Activated CD4-positive, alpha-beta T cell treated with anti-CD3 and anti-CD28 coated beads for 1 hour (primary cell): Measurements from ENCODE around the gene UBE2N.
"Not testable (repeated sequence)": the region's sequence is repeated elsewhere in the genome, so short reads cannot be mapped to it uniquely, and the experiment has no call there.

Experiments
- DNase-seq: peaks from one replicate; pipeline ENCODE4 v3.0.0-alpha.2; 2020

UBE2N gene

DNA sequence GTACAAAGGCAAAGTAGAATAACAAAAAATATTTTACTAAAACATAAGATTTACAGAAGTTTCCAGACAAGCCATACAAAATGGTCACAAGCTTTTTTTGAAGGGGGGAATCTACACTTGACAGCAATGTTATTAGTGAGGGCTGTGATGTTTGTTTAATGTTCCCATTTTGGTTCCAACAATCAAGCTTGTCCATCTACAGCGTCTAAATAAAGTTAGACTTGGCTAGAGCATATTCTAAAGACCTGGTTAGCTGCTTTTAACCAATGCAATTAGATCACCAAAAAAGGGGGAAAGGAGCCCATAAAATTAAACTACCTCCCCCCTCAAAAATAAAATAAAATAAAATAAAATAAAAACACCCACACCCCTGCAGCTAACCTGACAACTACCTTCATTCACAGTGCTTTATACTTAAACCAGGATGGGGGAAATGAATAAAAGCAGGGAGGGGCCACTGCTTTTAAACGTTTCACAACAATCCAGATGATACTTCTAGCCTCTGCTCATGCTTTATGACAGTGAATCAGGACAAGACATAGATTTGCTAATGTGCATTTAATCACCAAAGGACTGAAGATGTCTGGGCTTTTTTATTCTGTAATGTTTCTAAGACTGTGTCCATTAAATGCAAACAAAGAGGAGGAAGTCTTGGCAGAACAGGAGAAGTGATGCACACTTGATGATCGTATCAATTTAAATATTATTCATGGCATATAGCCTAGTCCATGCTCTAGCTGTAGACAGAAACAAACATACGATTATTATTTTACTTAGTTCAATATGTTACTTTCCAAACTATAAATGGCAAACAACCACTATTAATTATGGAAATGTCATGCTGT lies 32.2 kb downstream of the UBE2N start:
- DNase-seq: not testable (repeated sequence)

DNA sequence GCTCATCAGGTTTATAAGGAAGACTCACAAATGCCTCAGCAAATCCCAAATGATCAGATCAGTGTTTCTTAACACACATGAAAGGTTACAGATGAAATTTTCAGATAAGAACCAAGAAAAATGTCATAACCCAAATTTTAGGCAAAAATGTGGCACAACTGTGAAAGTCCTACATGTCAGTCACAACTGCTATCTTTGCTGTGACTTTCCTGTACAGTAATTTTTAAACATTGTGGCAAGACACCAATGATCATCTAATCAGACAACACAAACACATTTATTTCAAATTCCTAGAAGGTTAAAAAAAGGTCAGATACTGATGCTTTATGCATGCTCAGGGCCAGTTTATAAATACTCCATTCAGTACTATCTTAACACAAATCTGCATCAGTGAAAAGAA lies 32.9 kb downstream of the UBE2N start:
- no peak for DNase-seq

DNA sequence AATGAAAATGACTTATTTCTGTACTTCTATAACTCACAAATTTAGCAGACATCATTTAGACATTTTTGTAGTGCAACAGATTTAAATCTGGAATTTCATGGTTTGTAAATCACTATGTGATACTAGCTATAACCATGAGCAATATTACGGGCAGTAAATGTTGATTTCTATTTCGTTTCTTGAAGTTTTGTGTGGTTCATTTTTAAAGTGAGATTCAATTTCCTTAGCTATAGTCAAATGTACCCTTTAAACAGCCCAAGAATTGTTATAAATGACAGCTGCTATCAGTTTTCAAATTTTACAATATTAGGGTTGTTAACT lies 33.8 kb downstream of the UBE2N start:
- no peak for DNase-seq

DNA sequence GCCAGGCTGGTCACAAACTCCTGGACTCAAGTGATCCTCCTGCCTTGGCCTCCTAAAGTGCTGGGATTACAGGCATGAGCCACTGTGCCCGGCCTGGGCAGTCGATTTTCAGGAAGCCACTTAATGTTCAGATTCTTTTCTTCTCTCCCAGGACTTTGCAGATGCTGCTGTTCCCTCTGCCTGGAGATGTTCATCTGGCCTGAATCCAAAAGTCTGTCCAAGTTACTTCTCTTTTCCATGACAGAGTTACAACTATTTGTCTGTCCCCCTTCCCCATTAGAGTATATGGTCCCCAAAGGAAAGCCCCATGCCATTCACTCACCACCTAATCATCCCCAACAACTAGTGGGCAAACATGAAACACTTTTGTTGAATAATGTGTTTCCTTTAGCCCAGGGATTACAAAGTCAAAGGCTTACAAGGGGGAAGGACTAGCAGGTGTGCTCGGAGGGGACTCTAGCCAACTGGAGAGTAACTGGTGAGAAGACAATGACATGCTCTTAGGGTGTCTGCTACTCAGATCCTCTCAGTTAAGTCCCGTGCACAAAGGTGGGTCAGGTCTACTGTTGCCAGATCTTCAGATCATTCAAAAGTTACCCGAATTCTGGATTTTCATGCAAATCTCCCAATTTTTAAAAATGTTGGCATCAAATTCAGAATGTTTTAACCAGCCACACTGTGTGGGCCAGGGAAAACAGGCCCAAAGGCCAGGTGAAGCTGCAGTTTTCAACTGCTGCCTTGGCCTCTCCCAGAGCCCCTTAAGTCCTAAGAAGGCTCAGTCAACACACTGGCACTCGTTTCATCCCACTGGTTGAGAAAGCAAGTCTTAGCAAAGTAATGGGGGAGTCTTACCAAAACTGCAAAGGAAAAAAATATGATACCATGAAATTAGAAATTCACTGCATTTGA lies 34.4 kb downstream of the UBE2N start:
- no peak for DNase-seq

DNA sequence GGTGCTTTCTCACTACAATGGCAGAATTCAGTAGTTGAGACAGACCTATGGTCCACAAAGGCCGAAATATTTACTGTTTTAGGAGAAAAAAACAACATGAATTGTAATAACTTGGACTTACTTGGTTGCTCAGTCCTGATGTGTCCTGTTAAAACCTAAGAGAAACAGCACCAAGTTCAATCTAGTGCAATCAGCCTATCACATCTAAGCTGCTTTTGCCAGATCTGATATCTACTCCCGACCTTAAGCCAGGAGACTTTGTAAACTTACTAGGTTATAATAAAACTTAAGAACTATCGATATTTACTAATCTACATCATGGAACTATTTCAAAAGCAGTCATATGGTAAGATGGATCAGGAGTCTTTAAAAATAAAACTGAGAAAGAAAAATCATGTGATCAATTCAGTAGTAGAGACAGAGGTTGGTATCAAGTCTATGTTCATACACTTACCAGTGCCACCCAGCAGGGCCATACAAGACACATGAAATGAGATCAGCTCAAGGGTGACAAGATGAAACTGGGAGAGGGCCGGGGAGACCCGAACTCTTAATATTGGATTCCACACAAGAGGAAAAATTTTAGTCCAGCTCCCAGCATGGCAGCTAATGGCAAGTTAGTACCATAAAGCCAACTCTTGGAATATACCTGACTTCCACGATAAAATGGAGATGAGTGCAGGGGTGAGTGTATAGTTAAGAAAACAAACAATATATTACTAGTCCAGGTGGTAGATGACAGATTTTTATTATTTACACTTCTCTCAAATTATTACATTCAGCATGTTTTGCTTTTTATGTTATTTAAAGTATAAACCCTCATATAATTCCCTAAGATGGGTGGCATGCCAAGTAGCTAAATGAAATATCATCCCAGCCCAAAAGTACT lies 36.5 kb downstream of the UBE2N start:
- DNase-seq: no peak

DNA sequence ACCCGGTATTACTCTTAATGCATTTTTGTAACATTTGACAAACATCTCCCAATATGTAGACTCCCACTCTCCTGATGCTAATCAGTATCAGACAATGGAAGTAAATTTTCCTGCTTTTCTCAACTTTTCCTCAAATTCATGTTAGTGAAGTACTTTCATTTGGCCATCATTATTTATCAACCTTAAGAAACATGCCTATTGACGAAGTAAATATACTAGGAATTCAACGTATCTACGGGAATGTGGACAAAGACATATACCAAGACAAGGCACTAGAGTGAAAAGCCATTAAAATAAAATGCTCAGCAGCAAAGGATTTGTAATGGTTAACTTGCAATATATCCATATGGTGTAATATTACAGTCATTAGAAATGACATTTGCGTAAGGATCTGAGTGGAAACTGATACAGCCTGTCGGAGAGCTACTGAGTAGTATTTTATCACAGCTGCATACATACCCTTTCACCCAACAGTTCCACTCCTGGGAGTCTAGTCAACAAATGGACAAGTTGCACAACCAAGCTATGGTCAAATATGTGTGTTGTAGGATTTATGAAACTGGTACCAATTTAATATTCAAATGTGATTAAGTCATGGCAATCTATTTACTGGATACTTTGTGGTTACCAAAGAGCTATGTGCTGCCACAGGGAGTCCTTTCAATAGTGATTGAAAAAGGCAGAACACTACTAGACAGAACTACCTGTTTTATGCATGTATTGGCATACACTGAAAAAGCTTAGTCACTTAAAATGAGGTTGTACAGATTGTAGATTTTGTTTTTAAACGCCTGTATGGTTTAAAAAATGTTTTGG lies 37.6 kb downstream of the UBE2N start:
- DNase-seq: no peak

DNA sequence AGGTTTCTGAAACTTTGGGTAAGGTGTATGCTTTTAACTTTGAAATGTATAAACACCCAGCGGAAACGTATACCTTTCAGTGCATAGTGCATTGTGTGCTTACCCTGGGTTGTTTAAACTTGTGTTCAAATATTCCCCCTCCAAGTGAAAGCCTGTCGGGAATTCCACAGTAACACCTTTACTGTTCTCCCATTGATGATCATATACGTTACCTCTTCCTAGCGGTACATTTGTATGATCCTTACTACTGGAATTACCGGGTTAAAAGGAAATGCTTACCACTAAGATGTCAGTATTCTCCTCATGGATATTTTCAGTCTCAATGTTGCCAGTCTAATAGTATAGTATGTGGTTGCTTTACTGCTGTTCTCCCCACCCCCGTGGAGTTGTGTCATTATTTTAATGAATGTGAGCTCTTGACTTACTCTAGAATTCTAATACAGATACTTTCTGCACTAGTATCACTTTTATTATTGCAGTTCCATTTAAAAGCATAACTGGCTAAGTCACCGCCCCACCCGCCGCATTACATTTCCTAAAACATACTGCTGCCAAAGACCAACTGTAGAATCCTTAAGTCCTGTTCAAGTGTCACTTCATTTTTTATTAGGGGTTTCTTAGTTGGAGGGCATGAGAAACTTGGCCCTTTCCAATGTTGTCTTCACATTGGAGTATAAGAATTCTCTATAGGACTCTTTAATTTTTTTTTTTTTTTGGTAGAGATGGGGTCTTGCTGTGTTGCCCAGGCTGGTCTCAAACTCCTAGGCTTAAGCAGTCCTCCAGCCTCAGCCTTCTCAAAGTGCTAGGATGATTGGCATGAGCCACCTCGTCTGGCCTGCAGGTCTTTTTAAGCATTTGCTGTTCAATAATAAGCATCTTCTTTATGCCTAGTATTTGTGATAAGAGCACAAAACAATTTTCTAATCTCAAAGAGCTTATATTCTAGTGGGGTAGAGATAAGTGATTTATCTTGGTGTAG lies 39.1 kb downstream of the UBE2N start:
- DNase-seq: no peak

DNA sequence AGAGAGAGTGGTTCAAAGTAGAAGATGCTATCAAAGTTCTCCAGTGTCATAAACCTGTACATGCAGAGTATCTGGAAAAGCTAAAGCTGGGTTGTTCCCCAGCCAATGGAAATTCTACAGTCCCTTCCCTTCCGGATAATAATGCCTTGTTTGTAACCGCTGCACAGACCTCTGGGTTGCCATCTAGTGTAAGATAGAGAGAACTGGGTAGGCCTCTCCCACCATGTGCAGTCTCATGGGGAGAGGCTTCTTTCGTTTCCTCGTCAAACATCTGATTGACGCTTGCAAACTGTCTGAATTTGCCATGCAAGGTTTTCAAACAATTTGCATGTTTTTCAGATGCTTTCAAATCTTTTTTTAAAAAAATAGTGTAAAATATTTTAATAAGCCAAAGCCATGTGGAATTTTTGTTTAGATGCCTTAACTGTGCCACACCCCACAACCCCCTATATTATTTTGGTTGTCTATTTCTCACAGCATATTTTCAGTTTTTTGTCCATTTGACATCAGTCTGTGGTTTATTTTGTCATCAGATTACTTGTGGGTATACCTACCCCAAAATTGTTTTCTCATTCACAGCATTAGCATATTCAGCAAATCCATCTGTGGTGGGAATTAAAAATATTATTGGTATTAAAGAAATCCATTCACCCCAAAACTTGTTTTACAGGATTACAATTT lies 42.4 kb downstream of the UBE2N start:
- not testable (repeated sequence) for DNase-seq

DNA sequence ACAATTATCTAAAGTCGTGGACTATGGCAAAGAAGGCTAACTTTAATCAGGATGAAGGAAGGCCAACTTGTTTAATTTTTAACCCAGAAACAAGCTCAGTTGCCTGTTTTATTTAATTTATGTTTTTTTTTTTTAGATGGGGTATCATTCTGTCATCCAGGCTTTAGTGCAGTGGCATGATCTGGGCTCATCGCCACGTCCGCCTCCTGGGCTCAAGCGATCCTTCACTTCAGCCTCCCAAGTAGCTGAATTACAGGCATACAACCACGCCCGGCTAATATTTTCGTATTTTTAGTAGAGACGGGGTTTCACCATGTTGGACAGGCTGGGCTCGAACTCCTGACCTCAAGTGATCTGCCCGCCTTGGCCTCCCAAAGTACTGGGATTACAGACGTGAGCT lies 44.3 kb downstream of the UBE2N start:
- no peak for DNase-seq

DNA sequence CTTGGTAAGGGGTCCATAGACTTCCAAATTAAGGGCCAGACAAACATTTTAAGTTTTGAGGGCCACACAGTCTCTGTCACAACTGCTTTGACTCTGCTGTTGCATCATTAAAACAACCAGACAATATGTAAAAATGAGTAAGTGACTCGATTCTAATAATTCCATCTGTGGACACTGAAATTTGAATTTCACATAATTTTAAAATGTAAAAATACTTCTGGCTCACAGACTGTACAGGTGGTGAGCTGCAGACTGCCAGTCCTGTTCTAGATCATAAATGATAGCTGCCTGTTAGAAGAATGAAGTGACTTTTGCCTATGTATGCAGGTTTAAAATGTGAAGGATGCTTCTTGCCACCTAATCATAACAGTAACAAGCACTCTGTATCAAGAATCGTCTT lies 48.3 kb downstream of the UBE2N start:
- no peak for DNase-seq

DNA sequence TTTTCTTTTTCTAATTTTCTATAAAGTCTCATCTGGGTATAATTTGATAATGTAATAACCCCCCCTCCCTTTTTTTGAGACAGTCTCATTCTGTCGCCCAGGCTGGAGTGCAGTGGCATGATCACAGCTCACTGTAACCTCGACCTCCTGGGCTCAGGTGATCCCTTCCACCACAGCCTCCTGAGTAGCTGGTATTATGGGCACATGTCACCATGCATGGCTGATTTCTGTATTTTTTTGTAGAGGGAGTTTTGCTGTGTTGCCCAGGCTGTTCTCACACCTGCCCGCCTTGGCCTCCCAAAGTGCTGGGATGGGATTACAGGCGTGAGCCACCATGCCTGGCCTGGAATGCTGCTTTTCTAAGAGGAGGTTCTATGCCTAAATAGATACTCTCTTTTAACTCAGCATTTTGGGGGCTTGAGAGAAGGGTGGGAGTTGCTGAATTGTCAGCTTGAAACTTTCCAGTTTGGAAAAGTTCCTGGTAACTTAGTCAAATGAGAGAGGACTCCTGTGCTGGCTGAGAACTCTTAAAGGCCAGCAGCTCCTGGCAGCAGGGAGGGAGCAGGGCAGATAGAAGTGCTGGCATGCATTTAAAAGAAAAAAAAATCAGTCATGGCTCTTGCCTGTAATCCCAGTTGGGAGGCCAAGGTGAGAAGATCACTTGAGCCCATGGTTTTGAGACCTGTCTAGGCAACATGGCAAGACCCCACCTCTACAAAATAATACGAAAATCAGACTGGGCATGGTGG lies 51.0 kb downstream of the UBE2N start:
- DNase-seq: no peak

DNA sequence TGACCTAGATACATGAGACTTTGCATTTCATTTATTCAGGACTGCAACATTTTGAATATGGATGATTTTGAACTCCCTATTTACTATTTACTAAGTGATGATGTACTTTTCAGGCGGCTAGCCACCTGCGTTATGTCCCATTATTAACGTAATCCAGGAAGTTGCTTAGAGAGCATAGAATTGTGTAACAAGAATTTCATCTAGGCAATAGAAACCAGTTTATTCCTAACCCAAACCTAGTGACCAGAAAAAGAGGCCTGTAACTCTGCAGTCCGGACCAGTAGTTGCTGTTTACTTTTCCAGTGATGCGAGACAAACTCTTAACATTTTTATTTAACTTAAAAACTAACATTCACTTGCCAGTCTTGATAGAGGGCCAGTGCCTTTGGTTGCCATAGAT lies 51.7 kb downstream of the UBE2N start:
- no peak for DNase-seq

DNA sequence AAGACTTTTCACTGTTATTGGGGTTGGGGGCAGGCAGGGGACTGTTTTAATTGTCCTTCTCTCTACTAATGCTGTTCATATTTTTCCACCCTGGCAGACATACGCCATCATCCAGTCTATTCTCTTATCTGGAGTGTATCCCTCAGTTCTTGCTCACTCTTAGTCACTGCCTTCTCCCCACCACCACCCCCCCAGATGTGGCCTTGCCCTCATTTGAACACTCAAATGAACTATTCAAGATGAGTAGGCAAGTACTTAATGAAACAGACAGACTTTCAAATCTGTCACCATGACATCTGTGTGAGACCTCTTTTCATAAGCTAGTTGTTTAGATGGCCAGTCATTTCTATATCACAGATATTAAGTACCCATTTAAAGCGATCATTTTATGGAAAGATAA lies 54.0 kb downstream of the UBE2N start:
- DNase-seq: no peak

DNA sequence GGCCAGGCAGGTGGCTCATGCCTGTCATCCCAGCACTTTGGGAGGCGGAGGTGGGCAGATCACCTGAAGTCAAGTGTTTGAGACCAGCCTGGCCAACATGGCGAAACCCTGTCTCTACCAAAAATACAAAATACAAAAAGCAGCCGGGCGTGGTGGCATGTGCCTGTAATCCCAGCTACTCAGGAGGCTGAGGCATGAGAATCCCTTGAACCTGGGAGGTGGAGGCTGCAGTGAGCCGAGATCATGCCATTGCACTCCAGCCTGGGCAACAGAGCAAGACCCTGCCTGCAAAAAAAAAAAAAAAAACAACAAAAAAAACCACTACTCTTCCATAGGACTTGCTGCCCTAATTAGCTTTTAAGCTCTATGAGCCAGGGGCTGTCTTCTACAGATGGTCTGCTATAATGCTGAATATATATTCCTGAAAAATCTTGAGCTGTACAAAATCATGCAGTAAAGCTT lies 59.7 kb downstream of the UBE2N start:
- not testable (repeated sequence) for DNase-seq

DNA sequence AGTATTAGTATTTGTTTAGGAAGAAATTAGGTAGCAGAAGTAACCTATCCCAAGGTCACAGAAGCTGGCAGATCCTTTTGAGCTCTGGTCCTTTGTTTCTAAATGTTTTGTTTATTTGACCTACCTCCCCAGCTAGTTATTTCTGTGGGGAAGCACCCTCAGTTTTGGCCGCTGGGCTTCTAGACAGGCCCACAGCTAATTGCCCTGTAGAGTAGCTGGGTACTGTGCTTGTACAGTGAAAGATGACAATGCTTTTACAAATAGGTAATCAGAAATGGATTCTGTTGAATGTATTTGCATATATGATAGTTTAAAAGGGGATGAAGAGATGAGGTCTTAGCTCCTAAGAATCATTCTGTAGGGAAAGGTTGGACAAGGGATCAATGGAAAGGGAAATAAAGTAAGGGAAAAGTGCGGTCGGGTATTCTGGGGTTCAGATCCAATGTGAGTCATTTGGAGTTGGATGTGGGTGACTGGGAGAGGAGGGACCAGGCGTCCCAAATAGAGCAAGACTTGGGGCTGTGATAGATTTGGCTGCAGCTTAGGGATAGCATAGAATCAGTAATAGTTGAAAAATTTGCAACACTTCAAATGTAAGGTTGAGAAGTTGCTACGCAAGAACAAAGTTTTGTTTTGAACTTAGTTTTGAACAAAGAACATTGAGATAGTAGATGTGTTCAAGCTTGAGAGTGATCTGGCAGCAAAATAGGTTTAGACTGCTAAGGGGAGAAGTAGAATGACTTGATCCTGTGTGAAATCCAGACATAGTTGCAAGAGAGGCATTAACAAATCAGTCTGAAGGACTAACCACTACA lies 60.4 kb downstream of the UBE2N start:
- no peak for DNase-seq

DNA sequence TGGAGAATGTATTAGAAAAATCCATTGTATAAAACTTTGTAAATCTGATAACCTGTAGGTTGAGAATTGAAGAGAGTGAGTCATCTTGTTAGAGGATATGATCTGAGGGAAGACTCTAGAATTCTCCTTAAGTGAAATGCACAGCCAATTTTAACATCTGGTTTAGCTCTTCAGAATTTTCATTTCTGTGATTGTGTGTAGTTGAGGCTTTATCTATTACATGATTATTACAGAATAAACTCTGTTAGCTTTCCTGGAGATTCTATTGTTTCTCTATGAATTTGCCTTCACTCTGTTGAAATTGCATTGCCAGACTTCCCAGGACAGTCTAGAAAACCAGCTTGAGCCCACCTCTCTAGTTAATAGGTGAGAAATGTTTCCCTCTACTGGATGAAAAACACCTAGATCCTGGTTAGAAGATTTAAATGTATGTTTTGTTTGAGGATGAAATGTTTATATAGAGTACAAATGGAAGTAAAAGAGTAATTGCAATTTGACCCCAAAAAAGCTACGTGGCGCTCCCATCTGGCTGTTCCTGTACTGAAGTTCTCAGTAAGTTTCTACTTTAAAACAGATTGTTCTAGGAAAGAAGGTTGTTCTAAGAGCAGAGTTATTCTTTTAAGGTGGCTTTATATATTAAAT lies 61.1 kb downstream of the UBE2N start:
- no peak for DNase-seq

DNA sequence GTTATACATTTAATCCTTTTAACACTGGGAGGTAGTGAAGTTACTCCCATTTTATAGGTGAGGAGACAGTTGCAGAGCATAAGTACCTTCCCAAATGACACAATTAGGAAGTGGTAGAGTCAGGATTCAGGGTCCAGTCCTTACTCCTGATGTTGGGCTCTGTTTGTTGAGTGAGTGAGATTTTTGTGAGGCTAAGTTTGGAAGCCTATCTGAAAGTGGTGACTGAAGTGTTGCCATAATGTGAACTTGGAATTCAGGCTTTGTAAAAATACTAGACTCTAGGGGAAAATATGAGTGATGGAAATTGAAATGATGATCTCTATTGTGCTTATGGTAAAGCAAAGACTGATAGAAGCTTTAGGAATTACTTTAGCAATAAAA lies 61.8 kb downstream of the UBE2N start:
- no peak for DNase-seq

DNA sequence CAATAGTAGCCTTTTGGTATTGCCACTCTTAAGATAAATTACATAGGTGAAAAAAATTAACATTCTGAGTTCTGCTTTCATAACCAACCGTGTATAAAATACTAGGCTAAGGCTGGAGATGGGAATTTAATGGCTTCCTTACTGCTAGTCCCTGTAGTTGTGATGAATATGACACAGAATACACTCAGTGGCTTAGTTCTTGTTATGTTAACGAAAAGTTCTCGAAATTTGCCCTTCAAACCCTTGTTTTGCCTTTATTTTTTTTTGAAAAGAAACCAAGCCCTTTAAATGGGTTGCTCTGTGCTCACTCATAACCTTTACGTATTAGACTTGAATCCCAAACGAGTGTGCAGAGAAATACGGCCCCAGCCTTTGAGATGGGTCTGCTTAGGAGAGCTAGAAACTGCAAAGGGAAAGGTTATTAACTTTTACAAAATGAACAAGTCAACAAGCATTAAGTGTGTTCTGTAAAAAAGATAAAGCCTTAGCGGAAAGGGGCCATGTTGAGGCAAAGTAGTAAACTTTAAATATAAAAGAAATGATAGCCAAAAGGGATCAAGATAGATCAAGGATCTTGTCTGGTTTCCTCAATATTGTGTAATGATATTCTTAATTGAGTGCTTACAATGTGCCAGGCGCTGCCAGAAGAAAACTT lies 62.3 kb downstream of the UBE2N start:
- no peak for DNase-seq
